ENCODE results near the gene EXOSC7. TPM values are rescaled to one million over a fixed set of nuclear protein-coding genes. Genes with fewer than 3 reads are reported as not detected.

Gene EXOSC7
- total RNA-seq, 6 experiments from 2014 or later, result 41.0 to 54.1 (median 47.9) TPM

- Mint-ChIP-seq H3K27ac (peak overlapping the region; percentile 86), H3K27me3 (ENCODE audit: insufficient read depth) (no peaks in the 10 kb centered on the region), H3K36me3 (ENCODE audit: low read depth) (peaks cover 28% of the 10 kb centered on the region), H3K4me1 (ENCODE audit: low read depth) (peaks cover 63% of the 10 kb centered on the region), H3K9me3 (no peaks in the 10 kb centered on the region), H3K4me3 (peak overlapping the region; percentile 25)
- peak; percentile 85 for DNase-seq
- TF ChIP-seq CTCF (IDR thresholded peaks at IDR 0.05), result no peak
Observed at GRCh38 chr3:44993471-44994205, 17.6 kb downstream of the EXOSC7 start.

- H3K36me3 Mint-ChIP-seq (ENCODE audit: low read depth), result peaks cover 30% of the 10 kb centered on the region
- no peaks in the 10 kb centered on the region for H3K9me3 Mint-ChIP-seq
- no peaks in the 10 kb centered on the region for H3K27me3 Mint-ChIP-seq (ENCODE audit: insufficient read depth)
- peak overlapping the region; percentile 25; the same call in 1 of the 2 replicates for H3K4me3 Mint-ChIP-seq
- no peak for TF ChIP-seq CTCF (IDR thresholded peaks at IDR 0.05)
- peak; percentile 47 for DNase-seq
- peak overlapping the region; percentile 86 for H3K27ac Mint-ChIP-seq
- H3K4me1 Mint-ChIP-seq (ENCODE audit: low read depth), result peaks cover 48% of the 10 kb centered on the region
Observed at GRCh38 chr3:44995142-44995770, 19.2 kb downstream of the EXOSC7 start.

- no peak for DNase-seq
- Mint-ChIP-seq H3K4me1 (ENCODE audit: low read depth) (peaks cover 46% of the 10 kb centered on the region), H3K27me3 (ENCODE audit: insufficient read depth) (no peaks in the 10 kb centered on the region), H3K4me3 (no peak overlapping the region), H3K9me3 (no peaks in the 10 kb centered on the region), H3K36me3 (ENCODE audit: low read depth) (peaks cover 20% of the 10 kb centered on the region), H3K27ac (no peak overlapping the region)
- TF ChIP-seq CTCF (IDR thresholded peaks at IDR 0.05), result no peak
Observed at GRCh38 chr3:44996556-44996969, 20.5 kb downstream of the EXOSC7 start.

GRCh38 chr3:44999782-45000181, 23.7 kb downstream of the EXOSC7 start:
- no peak for DNase-seq
- Mint-ChIP-seq H3K36me3 (ENCODE audit: low read depth) (peaks cover 18% of the 10 kb centered on the region), H3K27me3 (ENCODE audit: insufficient read depth) (no peaks in the 10 kb centered on the region), H3K9me3 (no peaks in the 10 kb centered on the region; the same call in 1 of the 2 replicates), H3K4me3 (no peak overlapping the region), H3K4me1 (ENCODE audit: low read depth) (peaks cover 14% of the 10 kb centered on the region), H3K27ac (no peak overlapping the region)
- no peak for TF ChIP-seq CTCF (IDR thresholded peaks at IDR 0.05)

- H3K27me3 Mint-ChIP-seq (ENCODE audit: insufficient read depth), result no peaks in the 10 kb centered on the region
Observed at GRCh38 chr3:45000823-45001222, 24.8 kb downstream of the EXOSC7 start.

More at GRCh38 chr3:45000823-45001222, 24.8 kb downstream of the EXOSC7 start:
- peaks cover 3% of the 10 kb centered on the region for H3K4me1 Mint-ChIP-seq (ENCODE audit: low read depth)
- H3K36me3 Mint-ChIP-seq (ENCODE audit: low read depth), result peaks cover 28% of the 10 kb centered on the region
- DNase-seq, result no peak
- no peak overlapping the region for H3K27ac Mint-ChIP-seq
- no peaks in the 10 kb centered on the region; the same call in 1 of the 2 replicates for H3K9me3 Mint-ChIP-seq
- no peak for TF ChIP-seq CTCF (IDR thresholded peaks at IDR 0.05)
- H3K4me3 Mint-ChIP-seq, result no peak overlapping the region
